ENCODE measurements around the gene VAV3. TPM values are rescaled to one million over a fixed set of nuclear protein-coding genes. Genes with fewer than 3 reads are reported as not detected.

VAV3 gene
- total and polyA plus RNA-seq, 2 of the 13 experiments (the other 11 are each of a cell fraction or from before 2014, with no cell fraction given), result 15.9 to 29.8 TPM

GRCh38 chr1:107683191-107683657 lies 281.8 kb downstream of the VAV3 start (continued):
- TF ChIP-seq ZNF609 (CRISPR knock-in tag; IDR thresholded peaks at IDR 0.05; ENCODE audit: borderline replicate concordance) (peak; percentile 70), BCL3 (CRISPR knock-in tag; IDR thresholded peaks at IDR 0.05) (no peak), ZNF121 (CRISPR knock-in tag; IDR thresholded peaks at IDR 0.05) (no peak), RARG (CRISPR knock-in tag; IDR thresholded peaks at IDR 0.05; ENCODE audit: low read depth) (no peak), ZNF790 (CRISPR knock-in tag; IDR thresholded peaks at IDR 0.05; ENCODE audit: borderline replicate concordance) (no peak), EHMT2 (IDR thresholded peaks at IDR 0.05; ENCODE audit: borderline replicate concordance, low read depth, low read length) (no peak; the same call in 1 of the 2 replicates), TIGD3 (CRISPR knock-in tag; IDR thresholded peaks at IDR 0.05; ENCODE audit: borderline replicate concordance) (no peak), POLR2AphosphoS5 (IDR thresholded peaks at IDR 0.05; ENCODE audit: low read depth, low read length) (0 out of 2 replicates have a peak, but pooled peaks have one; percentile 45), ZNF354B (CRISPR knock-in tag; IDR thresholded peaks at IDR 0.05) (no peak)
- TF ChIP-seq, protein P1, sequence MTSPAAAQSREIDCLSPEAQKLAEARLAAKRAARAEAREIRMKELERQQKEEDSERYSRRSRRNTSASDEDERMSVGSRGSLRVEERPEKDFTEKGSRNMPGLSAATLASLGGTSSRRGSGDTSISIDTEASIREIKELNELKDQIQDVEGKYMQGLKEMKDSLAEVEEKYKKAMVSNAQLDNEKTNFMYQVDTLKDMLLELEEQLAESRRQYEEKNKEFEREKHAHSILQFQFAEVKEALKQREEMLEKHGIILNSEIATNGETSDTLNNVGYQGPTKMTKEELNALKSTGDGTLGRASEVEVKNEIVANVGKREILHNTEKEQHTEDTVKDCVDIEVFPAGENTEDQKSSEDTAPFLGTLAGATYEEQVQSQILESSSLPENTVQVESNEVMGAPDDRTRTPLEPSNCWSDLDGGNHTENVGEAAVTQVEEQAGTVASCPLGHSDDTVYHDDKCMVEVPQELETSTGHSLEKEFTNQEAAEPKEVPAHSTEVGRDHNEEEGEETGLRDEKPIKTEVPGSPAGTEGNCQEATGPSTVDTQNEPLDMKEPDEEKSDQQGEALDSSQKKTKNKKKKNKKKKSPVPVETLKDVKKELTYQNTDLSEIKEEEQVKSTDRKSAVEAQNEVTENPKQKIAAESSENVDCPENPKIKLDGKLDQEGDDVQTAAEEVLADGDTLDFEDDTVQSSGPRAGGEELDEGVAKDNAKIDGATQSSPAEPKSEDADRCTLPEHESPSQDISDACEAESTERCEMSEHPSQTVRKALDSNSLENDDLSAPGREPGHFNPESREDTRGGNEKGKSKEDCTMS (CRISPR knock-in tag; conservative IDR thresholded peaks at IDR 0.05), result no peak
- TF ChIP-seq, protein P2, sequence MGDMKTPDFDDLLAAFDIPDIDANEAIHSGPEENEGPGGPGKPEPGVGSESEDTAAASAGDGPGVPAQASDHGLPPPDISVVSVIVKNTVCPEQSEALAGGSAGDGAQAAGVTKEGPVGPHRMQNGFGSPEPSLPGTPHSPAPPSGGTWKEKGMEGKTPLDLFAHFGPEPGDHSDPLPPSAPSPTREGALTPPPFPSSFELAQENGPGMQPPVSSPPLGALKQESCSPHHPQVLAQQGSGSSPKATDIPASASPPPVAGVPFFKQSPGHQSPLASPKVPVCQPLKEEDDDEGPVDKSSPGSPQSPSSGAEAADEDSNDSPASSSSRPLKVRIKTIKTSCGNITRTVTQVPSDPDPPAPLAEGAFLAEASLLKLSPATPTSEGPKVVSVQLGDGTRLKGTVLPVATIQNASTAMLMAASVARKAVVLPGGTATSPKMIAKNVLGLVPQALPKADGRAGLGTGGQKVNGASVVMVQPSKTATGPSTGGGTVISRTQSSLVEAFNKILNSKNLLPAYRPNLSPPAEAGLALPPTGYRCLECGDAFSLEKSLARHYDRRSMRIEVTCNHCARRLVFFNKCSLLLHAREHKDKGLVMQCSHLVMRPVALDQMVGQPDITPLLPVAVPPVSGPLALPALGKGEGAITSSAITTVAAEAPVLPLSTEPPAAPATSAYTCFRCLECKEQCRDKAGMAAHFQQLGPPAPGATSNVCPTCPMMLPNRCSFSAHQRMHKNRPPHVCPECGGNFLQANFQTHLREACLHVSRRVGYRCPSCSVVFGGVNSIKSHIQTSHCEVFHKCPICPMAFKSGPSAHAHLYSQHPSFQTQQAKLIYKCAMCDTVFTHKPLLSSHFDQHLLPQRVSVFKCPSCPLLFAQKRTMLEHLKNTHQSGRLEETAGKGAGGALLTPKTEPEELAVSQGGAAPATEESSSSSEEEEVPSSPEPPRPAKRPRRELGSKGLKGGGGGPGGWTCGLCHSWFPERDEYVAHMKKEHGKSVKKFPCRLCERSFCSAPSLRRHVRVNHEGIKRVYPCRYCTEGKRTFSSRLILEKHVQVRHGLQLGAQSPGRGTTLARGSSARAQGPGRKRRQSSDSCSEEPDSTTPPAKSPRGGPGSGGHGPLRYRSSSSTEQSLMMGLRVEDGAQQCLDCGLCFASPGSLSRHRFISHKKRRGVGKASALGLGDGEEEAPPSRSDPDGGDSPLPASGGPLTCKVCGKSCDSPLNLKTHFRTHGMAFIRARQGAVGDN (CRISPR knock-in tag; IDR thresholded peaks at IDR 0.05), result no peak
- TF ChIP-seq, protein P3, sequence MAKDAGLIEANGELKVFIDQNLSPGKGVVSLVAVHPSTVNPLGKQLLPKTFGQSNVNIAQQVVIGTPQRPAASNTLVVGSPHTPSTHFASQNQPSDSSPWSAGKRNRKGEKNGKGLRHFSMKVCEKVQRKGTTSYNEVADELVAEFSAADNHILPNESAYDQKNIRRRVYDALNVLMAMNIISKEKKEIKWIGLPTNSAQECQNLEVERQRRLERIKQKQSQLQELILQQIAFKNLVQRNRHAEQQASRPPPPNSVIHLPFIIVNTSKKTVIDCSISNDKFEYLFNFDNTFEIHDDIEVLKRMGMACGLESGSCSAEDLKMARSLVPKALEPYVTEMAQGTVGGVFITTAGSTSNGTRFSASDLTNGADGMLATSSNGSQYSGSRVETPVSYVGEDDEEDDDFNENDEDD (CRISPR knock-in tag; IDR thresholded peaks at IDR 0.05; ENCODE audit: borderline replicate concordance), result peak; percentile 44; the same call in 1 of the 2 replicates
